HepG2 (cell line): ENCODE measurements around the gene SEC63.
"Not testable (repeated sequence)": the region's sequence is repeated elsewhere in the genome, so short reads cannot be mapped to it uniquely, and the experiment has no call there.

ENCODE experiments used
- ARNT ChIP-seq: fragments of 450-650 bp; IDR thresholded peaks from 2 replicates; pipeline ENCODE4 v1.6.1; 2017
- BRCA1 ChIP-seq: sonication (generic); formaldehyde crosslinking; IDR thresholded peaks from 2 replicates; pipeline ENCODE4 v1.4.0; 2020; ENCODE audit warnings: missing genetic modification reagents
- CEBPB ChIP-seq: IDR thresholded peaks from 2 replicates; pipeline ENCODE4 v1.6.1; 2011; ENCODE audit warnings: low read depth, low read length, improper control_type of control experiment, borderline replicate concordance
- CTCF ChIP-seq: sonication (generic); formaldehyde crosslinking; IDR thresholded peaks from 2 replicates; pipeline ENCODE4 v1.5.0; 2020; ENCODE audit warnings: mild to moderate bottlenecking, missing genetic modification reagents, moderate library complexity
- NCOA1 ChIP-seq: sonication (generic); formaldehyde crosslinking; IDR thresholded peaks from 2 replicates; pipeline ENCODE4 v1.9.0; 2021; ENCODE audit warnings: missing genetic modification reagents
- POLR2A ChIP-seq, 2 experiments: IDR thresholded peaks; 2 replicates each; pipeline ENCODE4 v1.6.1; 2011; ENCODE audit warnings: low read depth in 2 of 2, low read length in 2 of 2, mild to moderate bottlenecking in 1 of 2, moderate library complexity in 1 of 2; ENCODE audit not compliant: insufficient read depth in 1 of 2
- REST ChIP-seq, 2 experiments: IDR thresholded peaks; 2 replicates each; pipeline ENCODE4 v1.6.1; 2011 to 2012; ENCODE audit warnings: low read length in 2 of 2, borderline replicate concordance in 1 of 2, low read depth in 1 of 2, mild to moderate bottlenecking in 1 of 2, moderate library complexity in 1 of 2
- U2AF2 ChIP-seq: fragments of 200-400 bp; formaldehyde crosslinking; IDR thresholded peaks from 2 replicates; pipeline ENCODE4 v1.6.1; 2017; ENCODE audit warnings: low read depth, mild to moderate bottlenecking, low read length
- ZBTB44 ChIP-seq: sonication (generic); formaldehyde crosslinking; IDR thresholded peaks from 2 replicates; pipeline ENCODE4 v1.4.0; 2020; ENCODE audit warnings: missing genetic modification reagents
- ZNF142 ChIP-seq: sonication (generic); formaldehyde crosslinking; IDR thresholded peaks from 2 replicates; pipeline ENCODE4 v1.4.0; 2020; ENCODE audit warnings: missing genetic modification reagents
- ZNF34 ChIP-seq: sonication (generic); formaldehyde crosslinking; IDR thresholded peaks from 2 replicates; pipeline ENCODE4 v1.4.0; 2020; ENCODE audit warnings: mild to moderate bottlenecking, missing genetic modification reagents, borderline replicate concordance
- ZNF414 ChIP-seq: sonication (generic); formaldehyde crosslinking; IDR thresholded peaks from 2 replicates; pipeline ENCODE4 v1.5.0; 2020; ENCODE audit warnings: missing genetic modification reagents

- not testable (repeated sequence) for TF ChIP-seq ARNT; REST (IDR thresholded peaks at IDR 0.05; ENCODE audit: borderline replicate concordance in 1 of 2, low read depth in 1 of 2, low read length in 2 of 2); NCOA1; U2AF2; CEBPB; ZNF142 (CRISPR knock-in tag); POLR2A (IDR thresholded peaks at IDR 0.05; ENCODE audit: insufficient read depth in 1 of 2, low read depth in 2 of 2, low read length in 2 of 2); ZNF34; BRCA1 (CRISPR knock-in tag); CTCF; ZNF414; ZBTB44 (CRISPR knock-in tag)
Measured at GRCh38 chr6:107926697-107927544, 31.1 kb downstream of the SEC63 start.
